LNCaP clone FGC (cell line): Measurements from ENCODE around the gene CDK18.

Source experiments
- DNase-seq: peaks from one replicate; pipeline ENCODE4 v3.0.0-alpha.2; 2011; ENCODE audit warnings: low read depth
- H3K4me3 ChIP-seq: 2 replicates; pipeline ENCODE4 v1.5.1; 2011; ENCODE audit warnings: mild to moderate bottlenecking, low read depth, low read length, control low read depth
- TF ChIP-seq, protein P1 (sequence below): IDR thresholded peaks from 2 replicates; pipeline ENCODE4 v1.5.1; 2012; ENCODE audit warnings: mild to moderate bottlenecking; ENCODE audit not compliant: control insufficient read depth, insufficient read depth; ENCODE audit errors: extremely low read depth

Gene CDK18

DNA sequence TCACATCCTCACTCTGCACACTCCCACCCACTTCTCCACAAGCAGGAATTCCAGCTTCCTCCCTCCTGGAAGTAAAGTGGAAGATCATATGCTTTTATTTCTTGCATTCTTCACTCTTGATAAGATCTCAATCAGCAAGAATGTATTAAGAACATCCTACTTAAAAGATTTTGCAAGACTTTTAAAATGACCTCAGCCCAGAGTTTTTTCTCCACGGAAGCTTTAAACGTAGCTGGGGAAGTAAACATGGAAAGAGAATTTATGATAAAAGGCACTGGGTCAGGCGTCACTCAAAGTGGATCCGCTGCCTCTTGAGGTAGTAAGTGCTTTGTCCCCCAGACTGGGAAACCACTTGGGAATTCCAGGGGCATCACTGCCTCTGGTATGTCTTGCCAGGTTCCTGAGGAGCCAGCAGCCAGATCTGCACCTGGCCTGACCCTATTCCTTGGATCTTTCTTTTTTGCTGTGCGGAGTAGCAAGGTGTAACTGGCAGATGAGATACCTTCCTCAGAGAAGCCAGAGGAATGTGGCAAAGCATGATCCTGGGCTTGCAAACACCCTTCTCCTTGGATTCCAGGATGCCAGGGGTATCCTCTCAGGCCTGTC is 33.9 kb downstream of the CDK18 start:
- TF ChIP-seq, protein P1, sequence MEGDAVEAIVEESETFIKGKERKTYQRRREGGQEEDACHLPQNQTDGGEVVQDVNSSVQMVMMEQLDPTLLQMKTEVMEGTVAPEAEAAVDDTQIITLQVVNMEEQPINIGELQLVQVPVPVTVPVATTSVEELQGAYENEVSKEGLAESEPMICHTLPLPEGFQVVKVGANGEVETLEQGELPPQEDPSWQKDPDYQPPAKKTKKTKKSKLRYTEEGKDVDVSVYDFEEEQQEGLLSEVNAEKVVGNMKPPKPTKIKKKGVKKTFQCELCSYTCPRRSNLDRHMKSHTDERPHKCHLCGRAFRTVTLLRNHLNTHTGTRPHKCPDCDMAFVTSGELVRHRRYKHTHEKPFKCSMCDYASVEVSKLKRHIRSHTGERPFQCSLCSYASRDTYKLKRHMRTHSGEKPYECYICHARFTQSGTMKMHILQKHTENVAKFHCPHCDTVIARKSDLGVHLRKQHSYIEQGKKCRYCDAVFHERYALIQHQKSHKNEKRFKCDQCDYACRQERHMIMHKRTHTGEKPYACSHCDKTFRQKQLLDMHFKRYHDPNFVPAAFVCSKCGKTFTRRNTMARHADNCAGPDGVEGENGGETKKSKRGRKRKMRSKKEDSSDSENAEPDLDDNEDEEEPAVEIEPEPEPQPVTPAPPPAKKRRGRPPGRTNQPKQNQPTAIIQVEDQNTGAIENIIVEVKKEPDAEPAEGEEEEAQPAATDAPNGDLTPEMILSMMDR = no peak
- no peak overlapping the region for H3K4me3 ChIP-seq
- DNase-seq = no peak

DNA sequence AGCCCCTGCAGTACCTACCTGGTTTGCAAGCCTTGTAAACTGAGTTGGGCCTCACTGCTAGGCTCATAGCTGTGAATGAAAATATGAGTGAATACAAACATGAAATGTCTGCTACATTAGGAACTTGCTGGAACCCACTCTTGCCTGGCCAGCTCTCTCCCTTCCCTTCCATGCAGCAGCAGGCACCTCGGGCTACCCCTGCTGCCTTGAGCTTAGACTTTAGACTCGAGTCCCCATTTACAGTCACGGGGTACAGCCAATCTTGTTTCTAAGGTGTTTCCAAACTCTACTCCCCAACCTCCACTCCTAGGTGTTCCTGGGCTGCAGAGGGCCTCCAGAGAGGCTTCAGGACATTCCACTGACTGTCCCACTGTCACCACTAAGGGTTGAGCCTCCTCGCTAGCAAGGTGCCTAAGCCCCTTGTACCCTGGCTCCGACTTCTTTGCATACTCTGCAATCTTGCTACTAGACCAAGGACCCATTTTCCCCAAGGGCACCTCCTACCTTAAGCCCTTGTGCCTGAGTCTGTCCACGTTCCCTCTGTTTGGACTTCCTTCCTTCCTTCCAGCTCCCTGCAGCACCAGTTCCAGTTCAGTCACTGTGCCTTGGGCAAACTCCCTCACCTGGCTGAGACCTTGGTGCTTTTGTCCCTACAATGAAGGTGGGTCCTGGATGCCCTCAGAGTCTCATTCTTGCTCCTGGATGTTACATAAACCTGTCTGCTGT is 36.9 kb downstream of the CDK18 start:
- H3K4me3 ChIP-seq = no peak overlapping the region
- no peak for DNase-seq
- TF ChIP-seq, protein P1 = no peak

DNA sequence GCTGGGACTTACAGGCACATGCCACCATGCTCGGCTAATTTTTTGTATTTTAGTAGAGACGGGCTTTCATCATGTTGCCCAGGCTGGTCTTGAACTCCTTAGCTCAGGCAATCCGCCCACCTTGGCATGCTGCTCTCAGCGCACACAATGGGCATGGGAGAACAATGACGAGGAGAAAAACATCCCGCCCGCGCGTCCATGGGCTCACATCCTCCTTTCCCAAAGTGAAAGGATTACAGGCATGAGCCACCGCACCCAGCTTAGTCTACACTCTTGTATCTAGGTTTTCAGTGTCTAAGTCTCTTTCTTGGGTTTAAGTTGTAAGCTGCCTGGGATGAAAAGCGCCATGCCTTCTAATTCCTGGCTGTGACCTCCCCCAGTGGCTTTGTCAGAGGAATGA is 37.9 kb downstream of the CDK18 start:
- DNase-seq = no peak
- TF ChIP-seq, protein P1 = no peak
- H3K4me3 ChIP-seq = no peak overlapping the region

DNA sequence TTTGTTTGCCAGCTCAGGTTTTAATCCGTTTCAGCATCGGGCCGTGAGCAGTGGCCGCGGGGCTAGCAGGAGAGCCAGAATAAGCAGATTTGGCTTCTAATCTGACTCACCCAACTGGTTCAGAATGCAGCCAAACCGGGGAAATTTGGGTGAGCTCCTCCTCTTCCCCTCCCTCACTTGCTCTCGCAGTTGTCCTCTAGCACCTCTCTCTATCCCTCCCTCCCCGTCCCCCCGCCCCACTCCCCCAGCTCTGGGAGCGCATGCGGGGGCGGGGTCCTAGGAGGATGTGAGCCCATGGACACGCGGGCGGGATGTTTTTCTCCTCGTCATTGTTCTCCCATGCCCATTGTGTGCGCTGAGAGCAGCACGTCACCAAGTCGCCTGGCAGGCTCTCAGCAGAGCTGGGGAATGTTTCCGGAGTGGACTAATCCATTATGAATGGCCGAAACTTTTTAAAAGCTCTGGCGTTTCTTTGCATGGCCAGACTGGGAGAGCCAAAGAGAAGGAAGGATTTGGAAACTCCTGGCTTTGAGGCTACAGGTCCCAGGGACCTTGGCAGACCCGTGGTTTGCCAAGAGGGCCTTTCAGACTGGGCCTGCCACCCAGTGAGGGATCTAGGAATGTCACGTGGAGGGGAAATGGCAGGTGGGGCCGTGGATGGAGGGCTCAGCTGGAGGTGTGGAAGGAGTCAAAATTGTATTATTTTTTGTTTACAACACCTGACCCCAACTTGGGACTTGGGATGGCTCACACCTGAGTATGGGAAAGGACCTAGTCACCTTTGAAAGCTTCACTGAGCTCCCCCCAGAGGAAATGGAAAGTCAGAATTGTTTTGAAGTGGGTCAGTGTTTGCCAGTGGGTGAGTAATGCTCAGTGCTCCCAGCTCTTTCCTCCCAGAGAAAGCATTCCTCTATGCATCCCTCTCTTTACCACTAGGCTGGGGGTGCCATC is 39.2 kb downstream of the CDK18 start:
- DNase-seq = peak; percentile 78
- H3K4me3 ChIP-seq = no peak overlapping the region
- TF ChIP-seq, protein P1 = no peak

DNA sequence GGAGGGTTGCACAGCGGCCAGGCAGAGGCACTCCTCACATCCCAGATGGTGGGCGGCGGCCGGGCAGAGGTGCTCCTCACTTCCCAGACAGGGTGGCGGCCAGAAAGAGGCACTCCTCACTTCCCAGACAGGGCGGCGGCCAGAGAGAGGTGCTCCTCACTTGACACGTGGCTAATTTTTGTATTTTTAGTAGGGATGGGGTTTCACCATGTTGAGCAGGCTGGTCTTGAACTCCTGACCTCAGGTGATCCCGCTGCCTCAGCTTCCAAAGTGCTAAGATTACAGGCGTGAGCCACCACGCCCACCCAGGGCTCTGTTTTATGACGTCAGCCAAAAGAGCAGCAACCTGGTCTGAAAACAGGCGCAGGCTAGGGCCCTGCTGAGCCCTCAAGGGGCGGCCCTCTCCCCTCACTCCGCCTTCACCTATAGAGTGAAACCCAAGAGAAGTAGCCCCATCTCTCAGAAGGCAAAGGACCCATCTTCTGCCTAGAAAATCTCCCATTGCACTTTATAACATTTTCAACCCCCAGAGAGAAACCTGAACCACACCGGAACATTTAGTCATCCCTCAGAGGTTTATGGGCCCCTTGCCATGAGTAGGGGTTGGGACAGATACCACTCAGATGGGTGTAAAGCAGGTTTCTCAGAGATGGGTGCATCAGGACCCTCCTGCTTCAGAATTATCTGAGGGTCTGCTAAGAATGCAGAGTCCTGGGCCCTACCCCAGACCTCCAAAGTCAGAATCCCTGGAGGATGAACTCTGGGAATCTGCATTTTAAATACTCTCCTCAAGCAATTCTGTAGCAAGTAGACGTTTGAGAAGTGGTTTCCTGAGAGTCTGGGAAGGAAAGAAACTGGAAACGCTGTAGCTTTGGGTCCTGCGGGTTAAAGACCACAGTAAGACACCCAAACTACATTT is 40.8 kb downstream of the CDK18 start:
- DNase-seq = no peak
- TF ChIP-seq, protein P1 = no peak
- no peak overlapping the region for H3K4me3 ChIP-seq

DNA sequence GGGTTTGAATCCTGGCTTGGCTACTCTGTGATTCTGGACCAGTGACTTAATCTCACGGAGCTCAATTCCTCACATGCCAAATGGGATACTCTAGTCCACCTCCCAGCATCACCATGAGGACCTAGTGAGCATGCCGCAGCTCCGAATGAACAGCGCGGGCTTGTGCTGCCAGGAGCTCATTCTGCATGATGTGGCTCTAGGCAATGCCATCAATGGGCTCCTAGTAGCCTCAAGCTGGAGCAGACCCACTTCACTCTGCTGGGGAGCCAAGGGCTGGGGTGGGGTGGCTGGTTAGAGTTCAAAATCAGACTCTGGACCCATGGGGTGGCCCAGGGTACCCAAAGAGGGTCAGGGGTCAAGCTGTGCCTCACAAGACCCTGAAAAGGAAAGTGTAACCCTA is 41.5 kb downstream of the CDK18 start:
- H3K4me3 ChIP-seq = no peak overlapping the region
- TF ChIP-seq, protein P1 = no peak
- no peak for DNase-seq
